NCI-H2081 (cell line): ENCODE results near the gene RPH3AL.

ENCODE experiments used
- DNase-seq, 2 experiments: peaks; one replicate each; lab custom pipeline; 2025; lab: John Stamatoyannopoulos, UW

RPH3AL gene

DNA sequence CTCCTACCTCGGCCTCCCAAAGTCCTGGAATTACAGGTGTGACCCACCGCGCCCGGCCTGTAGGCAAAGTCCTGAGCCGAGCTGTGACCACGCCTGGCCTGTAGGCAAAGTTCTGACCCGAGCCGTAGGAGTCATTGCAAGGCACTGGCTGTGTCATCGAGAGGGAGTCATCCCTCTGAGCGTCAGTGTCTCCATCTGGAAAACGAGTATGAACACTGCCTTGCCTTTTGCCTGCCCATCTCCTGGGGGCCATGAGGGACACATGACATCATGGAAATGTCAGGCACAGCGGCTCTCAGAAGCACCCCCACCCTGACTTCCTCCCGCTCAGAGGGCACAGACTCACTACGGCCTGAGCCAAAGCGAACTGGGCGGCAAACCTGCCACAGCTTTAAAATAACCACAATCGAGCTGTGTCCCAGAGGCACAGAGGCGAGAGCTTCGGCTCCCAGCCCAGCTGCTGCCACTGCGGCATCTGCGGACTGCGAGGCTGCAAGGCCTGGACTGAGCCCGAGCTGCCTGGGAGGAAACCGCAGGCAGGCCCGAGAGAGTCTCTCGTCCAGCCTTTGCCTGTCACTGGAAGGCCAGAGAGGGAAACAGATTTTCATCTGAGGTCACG, 50.8 kb downstream of the RPH3AL start:
- DNase-seq, result no peak

GRCh38 chr17:300881-301280, 51.7 kb downstream of the RPH3AL start:
- no peak for DNase-seq

GRCh38 chr17:299546-299945, 53.1 kb downstream of the RPH3AL start:
- no peak for DNase-seq

DNA sequence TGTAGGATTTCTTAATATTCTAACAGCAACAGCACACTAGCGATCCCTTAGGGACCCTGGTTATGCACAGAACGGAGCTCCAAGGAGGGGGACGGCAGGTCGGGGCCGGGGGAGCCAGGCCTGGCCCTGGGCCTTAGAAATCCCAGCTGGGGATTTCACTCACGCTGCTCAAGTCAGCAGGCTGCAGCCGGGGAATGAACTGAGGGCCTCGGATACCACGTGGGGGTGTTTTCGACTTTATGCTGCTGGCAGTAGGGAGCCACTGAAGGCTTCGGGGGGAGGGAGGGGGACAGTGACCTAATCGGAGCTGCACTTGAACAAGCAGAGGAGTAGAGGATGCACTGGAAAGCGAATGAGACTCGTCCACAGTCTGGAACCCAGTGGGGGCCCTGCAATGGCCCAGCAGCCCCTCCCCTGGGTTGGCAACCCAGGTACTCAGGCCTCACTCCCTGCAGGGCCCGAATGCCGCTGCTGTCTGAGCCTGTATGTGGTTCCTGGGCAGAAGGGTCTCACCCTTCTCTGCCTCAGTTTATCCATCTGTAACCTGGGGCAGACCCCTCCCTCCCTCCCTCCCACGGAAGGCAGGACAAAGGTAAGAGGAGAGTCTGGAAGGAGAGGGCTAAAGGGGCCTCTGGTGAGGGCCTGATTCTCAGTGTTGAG, 53.7 kb downstream of the RPH3AL start:
- no peak for DNase-seq

- DNase-seq, result no peak
These were observed 54.8 kb downstream of the RPH3AL start for GRCh38 chr17:297758-298157.

DNA sequence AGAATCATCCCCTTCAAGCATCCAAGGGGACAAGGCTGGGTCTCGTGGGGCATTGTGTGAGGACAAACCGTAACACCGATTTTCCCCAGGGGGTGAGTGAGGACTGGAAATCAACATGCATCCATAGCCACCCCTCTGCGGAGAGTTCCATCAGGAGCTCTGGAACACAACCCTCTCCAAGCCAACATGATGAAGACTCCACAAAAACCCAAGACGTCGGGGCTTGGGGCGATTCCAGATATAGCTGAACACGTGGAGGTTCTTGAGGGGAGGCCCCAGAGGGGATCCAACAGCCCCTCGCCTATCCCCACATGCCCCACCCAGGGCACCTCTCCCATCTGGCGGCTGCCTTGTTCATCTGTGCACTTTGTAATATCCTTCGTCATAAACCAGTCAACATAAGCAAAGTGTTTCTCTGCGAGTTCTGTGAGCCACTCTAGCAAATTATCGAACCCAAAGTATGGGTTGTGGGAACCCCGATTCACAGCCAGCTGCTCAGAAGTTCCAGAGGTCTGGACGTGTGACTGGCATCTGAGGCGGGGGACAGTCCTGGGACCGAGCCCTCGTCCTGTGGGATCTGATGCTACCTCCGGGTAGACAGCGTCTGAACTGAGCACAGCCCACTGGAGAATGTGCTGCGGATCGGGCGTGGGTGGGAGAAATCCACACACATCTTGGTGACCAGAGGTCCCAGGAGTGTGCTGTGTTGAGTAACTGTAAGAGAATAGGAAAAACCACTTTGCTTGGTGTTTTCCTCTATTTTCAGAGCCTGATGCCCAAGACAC, 55.5 kb downstream of the RPH3AL start:
- DNase-seq, result no peak

- DNase-seq, result no peak
These were observed 56.2 kb downstream of the RPH3AL start for GRCh38 chr17:296379-296778.

DNA sequence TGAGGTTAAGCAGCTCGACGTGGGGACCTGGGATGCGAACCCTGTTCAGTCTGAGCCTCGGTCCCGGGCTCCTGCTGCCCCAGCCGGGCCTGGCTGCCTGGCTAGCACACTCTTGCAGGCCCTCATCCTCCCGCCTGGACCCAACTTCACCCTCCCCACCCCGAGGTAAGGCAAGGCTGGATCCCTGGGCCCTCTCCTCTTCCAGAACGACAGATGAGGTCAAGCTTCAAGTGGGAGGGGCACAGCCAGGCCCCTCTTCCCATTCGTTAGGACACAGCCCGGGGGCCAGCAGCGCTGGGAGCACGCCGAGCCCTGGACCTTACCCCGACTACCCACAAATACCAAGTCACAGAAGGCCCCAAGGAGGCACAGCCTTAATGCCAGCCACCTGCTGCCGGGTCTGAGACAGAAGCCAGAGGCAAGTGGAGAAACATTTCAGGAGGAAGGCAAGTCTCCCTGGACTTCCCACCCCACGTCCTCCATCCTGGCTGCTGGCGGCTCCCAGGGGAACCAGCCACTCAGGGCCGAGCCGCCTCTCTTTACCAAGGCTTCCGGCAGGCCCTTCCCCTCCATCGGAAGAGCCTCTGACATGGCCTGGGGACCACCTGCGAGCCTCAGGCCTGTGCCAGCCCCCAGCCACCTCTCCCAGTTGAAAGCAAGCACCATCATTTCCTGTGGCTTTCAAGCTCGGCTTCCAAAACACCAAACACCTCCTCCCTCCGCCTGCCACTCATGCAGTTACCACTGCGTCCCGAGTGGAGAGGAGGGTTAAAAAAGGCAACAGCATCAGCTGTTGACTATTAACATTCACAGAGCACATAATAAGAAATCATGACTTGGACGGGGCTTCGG, 59.9 kb downstream of the RPH3AL start:
- DNase-seq, result no peak

DNA sequence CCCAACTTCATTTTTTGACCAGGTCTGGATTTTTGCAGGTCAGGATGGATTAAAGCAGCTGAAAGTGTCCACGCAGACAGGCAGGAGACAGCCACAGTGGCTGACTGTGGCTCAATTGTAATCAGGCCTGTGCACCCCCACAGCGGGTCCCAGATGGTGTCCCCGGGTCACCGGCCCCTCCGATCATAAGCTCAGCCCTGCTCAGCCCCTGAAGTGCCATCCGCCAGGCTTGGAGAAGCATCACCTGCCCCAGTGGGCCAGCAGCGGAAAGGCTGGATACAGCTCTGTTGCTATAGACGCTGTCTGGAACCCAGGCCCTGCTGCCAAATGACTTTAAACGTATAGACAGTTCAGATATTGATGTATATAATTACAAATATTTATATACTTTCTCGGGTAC, 60.6 kb downstream of the RPH3AL start:
- no peak for DNase-seq

GRCh38 chr17:291587-291986, 61.0 kb downstream of the RPH3AL start:
- no peak for DNase-seq

GRCh38 chr17:290626-291025, 62.0 kb downstream of the RPH3AL start:
- DNase-seq, result no peak

DNA sequence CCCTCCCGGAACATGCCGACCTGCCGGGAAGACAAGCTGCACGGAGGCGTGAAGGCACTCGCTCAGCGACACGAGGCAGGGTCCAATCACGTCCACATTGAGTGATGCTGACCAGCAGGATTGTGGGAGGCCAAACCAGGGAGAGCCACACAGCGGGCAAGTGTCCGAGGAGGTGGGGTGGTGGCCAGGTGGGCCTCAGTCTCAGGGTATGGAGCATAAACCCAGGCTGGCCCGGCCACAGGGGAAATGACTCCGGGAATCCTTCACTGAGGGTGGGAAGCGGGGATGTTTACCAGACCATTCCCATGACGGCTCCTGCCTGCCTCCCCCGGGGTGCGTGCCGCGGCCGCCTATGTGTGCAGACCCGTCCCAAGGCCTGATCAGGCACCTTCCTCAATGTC, 62.5 kb downstream of the RPH3AL start:
- no peak for DNase-seq

GRCh38 chr17:289409-289808, 63.2 kb downstream of the RPH3AL start:
- no peak for DNase-seq

GRCh38 chr17:288802-289356, 63.7 kb downstream of the RPH3AL start:
- no peak for DNase-seq

DNA sequence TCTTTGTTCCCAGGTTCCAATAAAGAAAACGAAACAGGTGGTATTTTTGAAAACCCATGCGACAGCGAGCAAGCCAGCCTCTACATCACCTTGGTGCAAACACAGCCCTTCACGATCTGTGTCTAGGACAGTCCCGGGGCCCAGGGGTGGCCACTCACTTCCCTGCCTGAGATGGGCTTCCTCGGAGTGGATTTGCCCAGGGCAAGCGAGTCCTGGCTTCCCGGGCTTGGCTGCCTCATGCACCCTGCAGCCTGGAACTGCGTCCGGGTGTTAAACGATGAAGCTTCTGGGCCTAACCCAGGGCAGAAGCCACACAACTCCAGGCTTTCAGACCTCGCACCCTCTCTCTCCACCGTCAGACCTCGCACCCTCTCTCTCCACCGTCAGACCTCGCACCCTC, 66.0 kb downstream of the RPH3AL start:
- DNase-seq, result no peak

DNA sequence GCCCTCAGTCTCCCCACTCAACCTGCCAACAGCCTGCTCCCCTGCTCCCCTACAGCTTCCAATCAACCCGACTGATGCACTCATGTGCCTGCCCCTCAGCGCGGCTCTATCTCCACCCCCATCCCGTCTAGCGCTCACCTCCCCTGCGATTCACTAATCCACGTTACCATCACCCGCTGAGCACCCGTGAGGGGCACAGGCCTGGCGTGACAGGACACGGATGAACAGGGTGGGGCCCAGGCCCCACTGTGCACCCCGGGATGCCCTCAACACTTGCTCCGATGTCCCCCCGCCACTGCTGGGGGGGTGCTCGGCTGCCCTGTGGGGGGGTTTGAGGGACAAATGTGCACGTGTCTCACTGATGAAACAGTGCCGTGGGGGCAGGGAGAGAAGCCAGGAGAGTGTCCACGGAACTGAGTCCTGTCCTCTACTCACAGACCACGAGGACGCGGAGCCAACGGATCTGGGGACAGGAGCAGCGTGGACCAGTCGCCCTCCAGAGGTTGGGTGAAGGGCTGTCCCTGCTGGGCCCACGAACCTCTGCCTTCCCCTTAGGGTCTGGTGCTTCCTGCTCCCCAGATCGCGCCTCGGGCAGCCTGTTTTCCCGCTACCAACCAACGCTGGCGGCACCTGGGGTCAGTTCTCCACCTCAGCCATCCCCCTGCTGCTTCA, 66.7 kb downstream of the RPH3AL start:
- no peak for DNase-seq

DNA sequence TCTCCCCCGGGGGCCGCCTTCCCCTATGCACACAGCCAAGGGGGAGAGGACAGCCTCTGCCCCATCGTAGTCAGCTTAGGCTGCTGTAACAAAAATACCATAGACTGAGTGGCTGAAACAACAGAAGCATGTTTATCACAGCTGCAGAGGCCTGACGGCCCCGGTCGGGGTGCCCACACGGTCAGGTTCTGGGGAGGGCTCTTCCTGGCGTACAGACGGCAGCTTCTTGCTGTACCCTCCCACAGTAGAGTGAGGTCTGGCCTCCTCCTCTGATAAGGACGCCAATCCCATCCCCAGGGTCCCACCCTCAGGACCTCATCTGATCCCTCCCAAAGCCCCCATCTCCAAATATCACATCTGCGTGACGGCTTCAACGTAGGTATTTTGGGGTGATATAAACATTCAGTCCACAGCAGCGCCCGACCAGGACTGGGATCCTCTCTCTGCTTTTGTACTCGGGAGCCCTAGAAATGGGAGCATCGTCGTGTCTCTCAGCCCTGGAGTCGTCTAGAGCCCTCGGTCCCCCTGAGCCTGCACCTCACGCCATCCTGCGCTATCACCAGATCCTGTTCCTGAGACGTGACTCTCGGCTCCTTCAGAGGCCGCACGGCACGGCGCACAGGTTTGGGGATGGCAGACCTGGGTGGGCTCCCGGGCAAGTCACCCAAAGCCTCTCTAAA, 67.8 kb downstream of the RPH3AL start:
- no peak for DNase-seq

DNA sequence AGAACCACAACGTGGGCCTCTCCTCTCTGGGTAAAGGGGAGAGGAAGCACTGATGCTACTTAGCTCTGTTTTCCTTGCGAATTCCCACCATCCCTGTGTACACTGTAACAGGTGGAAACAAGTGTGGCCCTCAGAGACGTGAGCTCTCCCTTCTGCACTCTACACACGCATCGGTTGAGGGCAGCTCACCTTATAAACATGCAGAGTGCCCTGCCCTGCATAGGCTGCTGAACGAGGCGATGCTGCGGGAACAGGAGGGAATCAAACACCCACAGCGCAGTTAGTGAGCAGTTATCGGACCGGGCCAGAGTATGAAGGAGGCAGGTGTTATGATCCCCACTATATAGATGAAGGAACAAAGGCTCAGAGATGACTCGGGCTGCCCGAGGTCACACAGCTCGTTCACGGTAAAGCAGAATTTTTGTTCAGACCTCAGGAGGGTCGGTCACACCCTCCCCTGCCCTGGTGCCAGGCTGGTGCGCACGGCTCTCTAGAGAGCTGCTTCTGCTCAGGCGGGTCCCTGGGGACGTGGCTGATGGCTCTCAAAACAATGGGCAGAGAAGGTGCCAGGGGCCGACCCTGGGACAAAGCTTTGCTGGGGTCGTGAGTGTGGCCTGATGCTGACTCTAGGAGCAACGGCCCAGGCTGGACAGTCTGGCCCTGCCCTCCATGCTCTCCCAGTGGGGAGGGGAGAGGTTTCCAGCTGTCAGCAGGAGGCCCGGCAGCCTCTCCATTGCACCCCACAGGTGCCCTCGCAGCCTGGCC, 68.5 kb downstream of the RPH3AL start:
- DNase-seq, result no peak

DNA sequence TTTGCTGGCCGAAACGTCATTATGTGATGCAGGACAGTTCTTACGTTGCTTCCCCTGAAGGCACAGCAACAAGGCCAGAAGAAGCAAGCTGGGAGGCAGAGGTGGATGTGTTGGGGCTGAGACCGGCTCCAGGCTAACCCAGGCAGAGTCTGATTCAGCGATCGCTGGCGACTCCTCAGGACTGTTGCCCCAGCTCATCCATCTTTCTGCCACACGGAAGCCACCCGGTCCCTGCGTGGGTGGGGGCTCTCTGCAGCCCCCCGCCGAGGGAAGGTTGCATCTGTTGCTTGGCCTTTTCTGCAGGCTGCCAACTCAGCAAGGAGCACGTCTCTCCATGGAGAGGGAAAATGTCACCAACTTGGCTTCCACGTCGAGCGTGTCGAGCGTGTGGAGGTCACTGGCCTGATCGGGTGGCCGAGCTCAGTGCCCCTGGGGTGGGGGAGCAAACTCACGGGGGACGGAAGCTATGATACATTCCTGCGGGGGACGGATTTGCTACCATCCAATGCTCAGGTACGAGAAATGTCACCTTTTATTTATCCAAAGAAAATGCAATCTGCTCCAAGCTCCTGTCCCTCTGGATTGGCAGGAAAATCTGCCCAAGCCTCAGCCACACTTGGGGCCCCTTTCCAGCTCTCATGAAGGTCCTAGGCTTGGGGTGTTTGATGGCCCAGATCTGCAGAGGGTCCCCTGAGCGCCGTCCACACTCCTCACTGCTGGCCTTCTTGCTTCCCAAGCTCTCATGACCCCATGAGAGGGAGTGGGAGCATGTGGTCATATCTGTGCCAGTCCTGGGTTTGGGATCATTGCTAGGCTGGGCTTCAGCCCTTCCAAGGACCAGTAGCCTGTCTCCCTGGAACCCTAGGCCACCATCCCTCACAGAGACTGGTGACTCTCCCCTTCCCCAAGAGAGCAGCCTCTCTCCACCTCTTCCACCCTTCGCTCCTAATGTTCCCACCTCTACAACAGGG, 69.4 kb downstream of the RPH3AL start:
- no peak for DNase-seq
